Testis (tissue), 3 donors: ENCODE results near the gene NEDD1. TPM values are rescaled to one million over a fixed set of nuclear protein-coding genes. Genes with fewer than 3 reads are reported as not detected.

Experiments used
- polyA plus RNA-seq: library from polyadenylated mRNA; stranded (reverse); fragments of 350-450 nt; fragmentation: Illumina TruSeq; extraction: RNeasy Lipid Tissue Mini Kit (QIAGEN cat#74804); gene quantifications from one replicate; pipeline ENCODE4 v1.2.3, GENCODE V29; 2014; ENCODE audit warnings: low read depth, low replicate concordance; ENCODE audit not compliant: insufficient read depth
- small RNA-seq, 2 donors: library from RNA; depleted of rRNA; stranded (forward); fragments of <200 nt; gene quantifications; one replicate each; pipeline ENCODE3, GENCODE V24; 2016
- total RNA-seq, 2 donors: library from RNA; depleted of rRNA; stranded (reverse); fragments of >200 nt; gene quantifications; one replicate each; pipeline ENCODE4 v1.2.3, GENCODE V29; 2016

NEDD1 gene
- total and polyA plus RNA-seq, 3 donors from 2014 or later: 24.3 to 29.6 (median 29.4) TPM

Small RNA genes within 50 kb of the gene (small RNA-seq; reads per million reads assigned to genes)
- gene RF00019: 0 reads per million in 2 donors
